CD4-positive, alpha-beta T cell treated with Interleukin-10 for 1 hour (primary cell): Measurements from ENCODE around the gene PREX1.
A peak's percentile ranks its signal among the peaks of the same experiment; 100 is the strongest.

ENCODE experiments used
- DNase-seq: peaks from one replicate; pipeline ENCODE4 v3.0.0-alpha.2; 2020

PREX1 gene

GRCh38 chr20:48729538-48729937, 98.3 kb downstream of the PREX1 start:
- no peak for DNase-seq

DNA sequence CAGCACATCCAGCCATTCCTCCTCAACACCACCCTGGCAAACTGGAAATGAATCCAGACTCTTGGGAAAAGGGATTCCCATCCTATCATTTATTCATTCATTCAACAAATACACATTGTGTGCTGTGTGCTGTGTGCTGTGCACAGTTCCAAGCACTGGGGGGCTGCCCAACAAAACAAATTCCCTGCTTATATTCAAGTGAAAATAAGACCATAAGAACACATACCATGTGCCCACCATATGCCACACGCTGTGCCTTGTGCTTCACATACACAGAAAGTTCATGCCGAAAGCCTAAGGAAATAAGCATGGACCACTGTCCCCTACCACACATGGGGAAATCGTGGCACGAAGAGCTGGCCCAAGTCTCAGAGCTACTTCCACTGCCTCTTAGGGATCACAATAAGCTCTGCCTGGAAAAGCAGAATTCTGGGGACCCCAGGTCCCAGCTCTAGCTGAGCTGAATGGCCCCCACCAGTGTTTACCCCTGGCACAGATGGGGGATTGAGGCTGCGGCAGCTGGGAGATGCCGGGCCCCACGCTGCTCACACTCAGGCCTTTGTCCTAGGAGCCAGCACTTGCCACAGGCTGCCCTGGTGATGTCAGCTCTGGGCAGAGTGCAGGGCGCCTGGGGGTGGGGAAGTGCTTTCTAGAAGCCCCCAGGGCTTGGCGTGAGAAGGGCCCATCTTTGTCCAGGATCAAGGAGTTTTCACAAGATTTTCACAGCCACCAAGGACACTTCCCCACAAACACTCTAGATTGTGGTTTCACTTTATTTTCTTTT, 99.6 kb downstream of the PREX1 start:
- DNase-seq = no peak

- DNase-seq = no peak
Observed at GRCh38 chr20:48727226-48727625, 100.6 kb downstream of the PREX1 start.

- DNase-seq = no peak
Observed at GRCh38 chr20:48725555-48725991, 102.2 kb downstream of the PREX1 start.

- DNase-seq = no peak
Observed at GRCh38 chr20:48724891-48725554, 102.8 kb downstream of the PREX1 start.

- DNase-seq = no peak
Observed at GRCh38 chr20:48724382-48724781, 103.4 kb downstream of the PREX1 start.

DNA sequence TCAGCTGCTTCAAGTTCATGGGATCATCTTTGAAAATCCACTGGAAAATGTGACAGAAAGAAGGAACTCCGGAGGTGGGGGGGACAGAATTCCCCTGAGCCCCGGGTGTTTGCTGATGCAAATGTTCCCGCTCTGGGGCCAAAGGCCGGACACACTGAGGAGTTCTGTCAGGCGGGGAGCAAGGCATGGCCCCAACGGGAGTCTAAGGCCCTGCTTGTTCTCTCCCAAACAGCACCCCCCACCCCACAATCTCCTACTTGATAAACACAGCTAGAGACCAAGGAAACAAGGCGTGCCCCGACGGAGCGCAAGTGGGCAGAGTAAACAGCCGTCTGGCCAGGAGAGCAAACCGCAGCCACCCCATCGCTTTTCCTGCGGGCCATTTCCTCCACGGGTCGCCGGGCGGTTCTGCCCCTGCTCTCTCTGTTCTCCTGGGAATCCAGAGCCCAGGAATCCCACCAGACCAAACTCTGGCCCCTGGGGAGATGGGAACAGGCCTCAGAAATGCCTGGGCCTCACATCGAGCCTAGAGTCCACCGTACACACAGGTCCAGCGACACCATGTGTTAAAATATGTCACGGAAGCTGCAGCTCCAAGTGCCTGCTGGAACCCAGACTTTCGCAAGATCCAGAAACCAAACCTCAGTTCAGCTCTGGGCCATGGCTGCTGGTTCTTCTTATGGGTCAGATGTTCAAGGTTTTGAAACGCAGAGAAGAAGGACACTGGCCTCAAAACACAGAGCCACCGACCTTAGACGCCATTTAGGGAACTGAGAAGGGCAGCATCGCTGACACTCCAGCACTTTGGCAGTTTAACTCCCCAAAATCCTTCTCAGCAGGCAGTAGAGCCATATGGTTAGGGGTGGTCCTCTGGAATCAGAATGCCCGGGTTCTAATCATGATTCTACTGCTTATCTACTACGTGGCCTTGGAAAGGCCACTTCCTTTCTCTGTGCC, 104.2 kb downstream of the PREX1 start:
- no peak for DNase-seq

- DNase-seq = no peak
Observed at GRCh38 chr20:48722737-48723191, 105.0 kb downstream of the PREX1 start.

GRCh38 chr20:48722002-48722731, 105.6 kb downstream of the PREX1 start:
- DNase-seq = no peak

- DNase-seq = no peak
Observed at GRCh38 chr20:48721324-48722001, 106.3 kb downstream of the PREX1 start.

DNA sequence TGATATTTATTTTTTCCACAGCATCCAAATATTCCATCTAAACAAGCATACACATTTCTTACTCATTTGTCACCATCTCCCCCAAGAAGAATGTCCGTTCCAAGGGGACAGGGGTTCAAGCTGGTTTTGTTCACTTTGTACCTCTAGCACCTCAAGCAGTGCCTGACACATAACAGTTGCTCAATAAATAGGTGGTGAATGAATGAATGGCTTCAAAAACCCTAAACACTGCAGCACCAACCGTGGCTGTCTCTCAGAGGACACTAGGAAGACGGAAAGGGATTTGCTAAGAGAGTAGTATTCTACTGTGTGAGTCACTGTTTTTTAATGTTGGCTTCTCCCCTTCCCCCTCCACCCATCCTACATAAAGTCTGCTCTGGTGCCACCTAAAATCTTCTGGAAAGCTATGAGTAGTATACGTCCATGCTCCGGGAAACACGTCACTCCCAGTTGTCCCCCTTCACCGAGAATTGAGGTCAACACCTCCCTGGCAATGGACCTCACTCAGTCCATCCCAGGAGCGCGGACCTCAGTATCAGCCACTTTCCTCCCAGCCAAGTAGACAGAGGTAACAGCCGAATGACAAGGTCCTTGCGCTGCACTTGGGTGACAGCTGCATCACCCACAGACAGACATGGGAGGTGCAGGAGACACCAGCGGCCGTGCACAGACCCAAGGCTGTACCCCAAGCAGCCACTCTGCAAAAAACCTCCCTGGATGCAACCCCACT, 107.4 kb downstream of the PREX1 start:
- no peak for DNase-seq

- no peak for DNase-seq
Observed at GRCh38 chr20:48719598-48720255, 108.1 kb downstream of the PREX1 start.

DNA sequence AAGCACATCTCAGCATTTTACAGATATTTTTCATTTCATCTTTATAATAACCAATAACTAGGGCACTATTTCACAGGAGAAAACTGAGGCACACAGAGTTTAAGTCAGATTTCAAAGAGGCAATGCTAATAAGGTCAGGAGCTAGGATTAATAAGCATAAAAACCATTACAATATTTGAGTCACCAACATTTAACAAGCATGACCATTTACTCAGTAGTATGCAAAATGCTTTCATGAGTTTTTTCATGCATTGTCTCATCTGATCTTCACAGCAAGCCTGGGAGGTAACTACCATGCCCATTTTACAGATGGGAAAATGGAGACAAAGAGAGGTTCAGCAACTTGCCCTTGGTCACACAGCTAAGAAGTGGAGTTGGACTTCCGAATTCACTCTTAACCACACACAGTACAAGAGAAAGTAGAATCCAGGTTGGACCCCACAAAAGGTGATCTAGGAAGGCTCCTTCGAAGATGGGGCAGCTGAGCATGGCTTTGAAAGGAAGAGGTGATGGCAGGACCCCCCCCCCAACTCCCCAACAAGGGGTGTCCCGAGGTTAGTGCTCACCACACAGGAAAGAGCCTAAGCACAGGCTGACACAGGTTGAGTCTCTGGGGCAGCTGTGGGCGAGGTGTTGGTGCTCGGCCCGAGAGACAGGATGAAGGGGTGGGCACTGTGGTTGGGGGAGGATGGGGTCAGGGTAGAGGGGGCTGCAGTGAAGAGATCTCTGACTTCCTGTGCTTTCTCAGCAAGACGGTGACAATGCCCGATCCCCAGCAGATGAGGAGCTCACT, 108.8 kb downstream of the PREX1 start:
- DNase-seq = peak; percentile 60

GRCh38 chr20:48717680-48718223, 110.0 kb downstream of the PREX1 start:
- no peak for DNase-seq

- DNase-seq = no peak
Observed at GRCh38 chr20:48717095-48717672, 110.6 kb downstream of the PREX1 start.

DNA sequence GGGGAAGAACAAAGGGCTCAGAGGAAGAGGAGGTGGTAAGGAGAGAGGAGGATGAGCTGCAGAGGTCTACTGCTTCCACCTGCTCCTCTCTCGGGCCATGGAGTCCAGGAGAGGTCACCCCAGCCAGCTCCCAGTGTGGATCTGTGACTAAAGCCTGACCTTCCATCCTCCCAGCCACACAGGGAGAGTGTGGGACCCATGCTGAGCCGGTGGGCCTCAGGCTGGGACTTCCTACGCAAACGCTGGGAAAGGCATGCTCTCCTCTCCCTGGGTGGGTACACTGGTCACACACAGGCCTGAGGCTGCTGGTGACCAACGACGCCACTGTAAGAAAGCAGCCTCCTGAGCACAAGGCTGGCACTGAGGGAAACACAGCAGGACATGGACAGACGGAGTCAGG, 111.3 kb downstream of the PREX1 start:
- no peak for DNase-seq

DNA sequence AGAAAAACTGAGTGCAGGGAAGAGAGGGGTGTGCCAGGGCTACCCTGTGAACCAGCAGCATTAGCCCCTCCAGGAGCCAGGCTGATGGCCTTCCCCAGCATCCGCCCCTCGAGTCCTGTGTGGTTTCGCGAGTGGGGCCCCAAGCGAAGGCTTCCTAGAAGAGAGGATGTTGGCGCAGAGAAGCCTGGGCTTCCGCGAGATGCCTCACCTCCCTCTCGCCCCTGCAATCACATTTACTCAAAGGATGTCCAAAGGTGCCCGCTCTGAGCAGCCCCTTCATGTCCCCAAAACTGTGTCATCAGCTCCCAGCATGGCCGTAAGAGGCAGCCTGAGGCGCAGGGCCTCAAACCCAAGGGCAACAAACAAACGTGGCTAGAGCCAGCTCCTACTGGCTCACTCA, 111.7 kb downstream of the PREX1 start:
- peak; percentile 55 for DNase-seq

DNA sequence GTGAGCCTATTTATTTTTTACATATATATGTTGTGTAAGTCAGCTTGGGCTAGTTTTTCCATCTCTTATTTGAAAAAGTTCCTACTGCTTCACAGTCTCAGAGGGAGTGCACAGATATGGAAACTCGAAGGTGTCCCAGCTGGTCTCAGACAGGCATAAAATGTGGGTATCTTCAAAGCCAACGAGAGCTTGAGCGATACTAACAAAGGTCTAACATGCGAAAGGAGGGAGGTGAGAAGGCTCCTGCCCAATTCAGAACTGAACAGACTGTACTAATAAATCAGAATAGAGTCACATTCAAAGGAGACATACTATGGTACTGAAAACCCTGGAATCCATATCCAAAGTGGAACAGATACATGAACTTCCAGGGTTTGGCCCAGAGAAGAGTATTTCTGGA, 113.0 kb downstream of the PREX1 start:
- no peak for DNase-seq
